GM18505 (cell line): ENCODE results near the gene GMPPA.

Experiments
- ATAC-seq: cut with Tn5 transposase; IDR thresholded peaks from one replicate; pipeline ENCODE4 v1.9.1; 2021; ENCODE audit not compliant: unreplicated experiment
- POLR2A ChIP-seq: IDR thresholded peaks from 4 replicates; pipeline ENCODE4 v1.6.1; 2011; ENCODE audit warnings: borderline replicate concordance; ENCODE audit not compliant: insufficient read depth, insufficient read length; ENCODE audit errors: extremely low read depth

GMPPA gene

DNA sequence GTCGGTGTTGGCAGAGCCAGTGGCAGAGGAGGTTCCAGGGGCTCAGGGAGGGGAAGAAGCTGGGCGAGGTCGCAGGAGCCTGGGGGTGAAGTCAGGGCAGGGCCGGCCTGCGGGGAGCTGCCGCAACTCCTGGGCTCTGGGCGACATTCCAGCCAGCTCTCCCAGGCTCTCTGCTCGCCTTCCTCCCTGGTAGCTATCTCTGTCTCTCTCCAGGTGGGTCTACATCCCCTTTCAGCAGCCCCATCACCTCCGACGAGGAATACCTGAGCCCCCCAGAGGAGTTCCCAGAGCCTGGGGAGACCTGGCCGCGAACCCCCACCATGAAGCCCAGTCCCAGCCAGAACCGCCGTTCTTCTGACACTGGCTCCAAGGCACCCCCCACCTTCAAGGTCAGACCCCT, 37.0 kb upstream of the GMPPA start:
- ATAC-seq = no peak
- no peak for TF ChIP-seq POLR2A

DNA sequence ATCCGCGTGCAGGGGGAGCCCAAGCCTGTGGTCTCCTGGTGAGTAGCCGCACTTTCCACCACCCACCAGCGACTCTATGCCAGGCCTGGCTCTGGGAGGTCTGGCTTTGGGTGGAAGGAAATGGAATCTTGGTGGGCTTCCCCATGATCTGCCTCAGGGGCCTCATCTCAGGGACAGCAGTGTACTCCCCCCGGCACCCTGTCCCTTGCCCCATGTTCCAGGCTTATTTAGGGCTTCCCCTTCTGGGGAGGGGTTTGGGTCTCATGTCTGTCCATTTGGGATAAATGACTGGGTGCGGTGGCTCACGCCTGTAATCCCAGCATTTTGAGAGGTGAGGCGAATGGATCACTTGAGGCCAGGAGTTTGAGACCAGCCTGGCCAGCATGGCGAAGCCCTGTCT, 36.3 kb upstream of the GMPPA start:
- ATAC-seq = no peak
- no peak for TF ChIP-seq POLR2A

DNA sequence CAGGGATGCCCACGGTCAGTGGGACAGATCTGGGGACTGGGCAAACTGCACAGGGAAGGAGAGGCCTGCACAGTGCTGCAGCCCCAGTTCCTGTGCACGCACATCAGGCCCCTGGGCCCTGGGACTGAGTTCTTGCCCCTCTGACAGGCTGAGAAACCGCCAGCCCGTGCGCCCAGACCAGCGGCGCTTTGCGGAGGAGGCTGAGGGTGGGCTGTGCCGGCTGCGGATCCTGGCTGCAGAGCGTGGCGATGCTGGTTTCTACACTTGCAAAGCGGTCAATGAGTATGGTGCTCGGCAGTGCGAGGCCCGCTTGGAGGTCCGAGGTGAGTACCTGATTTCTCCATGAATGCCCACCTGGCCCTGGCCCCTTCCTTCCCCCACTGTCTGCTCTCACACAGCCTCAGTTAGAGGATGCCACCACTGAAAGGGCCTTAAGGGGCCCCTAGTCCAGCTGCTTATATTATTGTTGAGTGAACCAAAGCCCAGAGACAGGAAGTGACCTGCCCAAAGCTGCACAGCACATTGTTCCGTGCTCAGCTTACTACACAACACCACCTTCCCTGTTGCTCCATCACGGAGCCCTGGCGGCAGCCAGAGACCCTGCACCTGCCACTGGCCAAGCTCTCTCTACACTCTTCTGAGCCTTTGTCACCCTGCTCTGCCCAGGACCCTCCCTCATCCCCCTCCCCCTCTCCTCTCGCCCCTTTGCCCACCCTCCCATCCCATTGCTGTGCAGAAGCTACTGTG, 34.2 kb upstream of the GMPPA start:
- no peak for ATAC-seq
- no peak for TF ChIP-seq POLR2A

DNA sequence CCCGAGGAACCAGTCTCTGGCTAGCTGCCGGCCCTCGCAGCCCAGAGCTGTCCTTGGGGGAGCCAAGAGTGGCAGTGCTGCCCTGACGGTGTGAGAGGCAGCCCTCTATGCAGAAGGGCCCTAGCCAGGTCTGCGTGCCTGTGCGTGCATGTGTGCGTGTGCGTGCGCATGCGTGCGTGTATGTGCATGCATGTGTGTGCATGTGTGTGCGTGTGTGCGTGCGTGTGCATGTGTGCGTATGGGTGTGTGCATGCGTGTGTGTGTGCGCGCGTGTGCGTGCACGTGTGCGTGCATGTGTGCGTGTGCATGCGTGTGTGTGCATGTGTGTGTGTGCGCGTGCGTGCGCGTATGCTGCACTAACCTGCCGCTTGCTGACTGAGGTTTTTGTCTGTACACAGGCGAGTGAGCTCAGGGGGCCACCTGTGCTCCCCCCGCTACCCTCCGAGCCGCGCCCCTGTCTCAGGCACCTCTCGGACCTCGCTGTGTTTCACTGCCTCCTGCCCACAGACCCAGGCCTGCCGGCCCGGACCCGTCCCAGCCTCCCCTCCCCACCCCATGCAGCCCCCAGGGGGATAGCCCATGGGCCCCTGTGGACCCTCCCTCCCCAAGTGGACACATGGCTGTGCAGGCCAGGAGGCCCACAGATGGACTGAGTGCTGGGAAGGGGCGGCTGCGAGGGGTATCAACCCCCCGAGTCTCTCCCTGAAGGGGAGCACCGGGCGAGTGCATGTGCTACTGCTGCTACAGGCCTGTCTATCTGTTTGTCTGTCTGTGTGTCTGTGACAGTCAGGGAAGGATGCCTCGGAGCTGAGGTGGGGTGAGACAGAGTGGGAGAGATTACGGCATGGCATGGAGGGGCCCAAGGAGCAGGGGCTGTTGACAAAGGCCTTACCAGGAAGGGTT, 32.8 kb upstream of the GMPPA start:
- no peak for TF ChIP-seq POLR2A
- no peak for ATAC-seq

DNA sequence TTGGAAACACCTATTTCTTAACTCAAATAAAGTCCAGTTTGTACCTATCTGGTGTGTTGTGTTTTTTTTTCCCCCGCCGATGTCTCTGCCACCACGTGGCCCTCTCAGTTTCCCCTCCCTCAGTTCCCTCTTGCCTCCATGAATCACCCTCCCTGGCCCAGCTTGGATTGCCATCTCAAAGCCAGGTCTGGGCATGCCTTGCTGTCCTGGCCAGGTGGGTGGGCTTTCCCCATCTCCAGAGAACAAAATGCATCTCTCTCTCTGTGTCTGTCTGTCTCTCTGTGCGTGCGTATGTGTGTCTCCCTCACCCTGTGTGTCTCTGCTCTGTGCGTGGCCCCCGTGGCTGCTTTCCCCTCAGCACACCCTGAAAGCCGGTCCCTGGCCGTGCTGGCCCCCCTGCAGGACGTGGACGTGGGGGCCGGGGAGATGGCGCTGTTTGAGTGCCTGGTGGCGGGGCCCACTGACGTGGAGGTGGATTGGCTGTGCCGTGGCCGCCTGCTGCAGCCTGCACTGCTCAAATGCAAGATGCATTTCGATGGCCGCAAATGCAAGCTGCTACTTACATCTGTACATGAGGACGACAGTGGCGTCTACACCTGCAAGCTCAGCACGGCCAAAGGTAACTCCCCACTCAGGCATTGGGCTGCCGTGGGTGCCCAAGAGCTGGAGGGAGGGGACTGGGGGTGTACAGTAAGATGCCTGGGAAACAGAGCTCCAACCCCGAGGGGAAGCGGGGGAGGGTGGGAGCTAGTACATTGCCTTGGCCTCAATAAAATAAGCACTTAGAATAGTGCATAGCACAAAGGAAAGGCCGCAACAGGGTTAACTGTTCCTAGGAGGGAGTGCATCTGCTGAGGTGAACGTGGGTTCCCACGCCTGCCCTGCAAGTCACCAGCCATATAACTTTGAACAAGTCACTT, 31.6 kb upstream of the GMPPA start:
- no peak for TF ChIP-seq POLR2A
- no peak for ATAC-seq

DNA sequence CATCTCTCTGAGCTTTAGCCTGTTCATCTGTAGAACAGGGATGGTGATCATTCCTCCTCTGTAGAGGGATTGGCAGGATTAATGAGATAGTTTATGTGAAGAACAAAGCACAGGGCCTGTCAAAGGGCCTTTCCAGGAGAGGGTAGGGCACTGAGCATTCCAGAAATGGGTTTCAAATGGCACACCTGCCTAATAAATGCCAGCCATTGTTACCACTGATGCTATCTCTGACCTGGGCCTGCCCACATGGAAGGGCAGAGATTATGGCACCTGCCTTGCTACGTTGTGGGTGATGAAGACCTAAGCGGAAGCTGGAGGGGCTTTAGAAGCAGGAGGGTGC, 31.0 kb upstream of the GMPPA start:
- ATAC-seq = no peak

DNA sequence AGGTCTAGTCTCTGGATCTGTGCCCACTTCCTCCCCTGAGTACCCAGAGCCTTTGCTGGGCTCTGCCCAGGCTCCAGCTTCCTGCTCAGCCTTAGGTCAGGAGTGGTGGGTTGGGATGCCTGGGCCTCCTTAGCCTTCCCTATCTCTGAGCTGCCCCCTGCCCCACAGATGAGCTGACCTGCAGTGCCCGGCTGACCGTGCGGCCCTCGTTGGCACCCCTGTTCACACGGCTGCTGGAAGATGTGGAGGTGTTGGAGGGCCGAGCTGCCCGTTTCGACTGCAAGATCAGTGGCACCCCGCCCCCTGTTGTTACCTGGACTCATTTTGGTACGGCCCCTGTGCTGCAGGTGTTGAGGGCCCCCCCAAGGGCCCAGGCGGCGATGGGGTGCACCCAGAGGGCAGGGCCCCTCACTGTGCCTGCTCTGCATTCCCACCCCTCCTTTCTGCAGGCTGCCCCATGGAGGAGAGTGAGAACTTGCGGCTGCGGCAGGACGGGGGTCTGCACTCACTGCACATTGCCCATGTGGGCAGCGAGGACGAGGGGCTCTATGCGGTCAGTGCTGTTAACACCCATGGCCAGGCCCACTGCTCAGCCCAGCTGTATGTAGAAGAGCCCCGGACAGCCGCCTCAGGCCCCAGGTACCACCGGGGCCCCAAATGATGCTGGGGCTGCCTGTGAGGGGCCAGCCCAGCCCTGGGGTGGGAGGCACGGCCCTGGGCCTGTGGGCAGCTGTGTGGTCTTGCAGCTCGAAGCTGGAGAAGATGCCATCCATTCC, 30.1 kb upstream of the GMPPA start:
- TF ChIP-seq POLR2A = no peak
- no peak for ATAC-seq

More for the DNA sequence above, 31.0 kb upstream of the GMPPA start:
- TF ChIP-seq POLR2A = no peak

DNA sequence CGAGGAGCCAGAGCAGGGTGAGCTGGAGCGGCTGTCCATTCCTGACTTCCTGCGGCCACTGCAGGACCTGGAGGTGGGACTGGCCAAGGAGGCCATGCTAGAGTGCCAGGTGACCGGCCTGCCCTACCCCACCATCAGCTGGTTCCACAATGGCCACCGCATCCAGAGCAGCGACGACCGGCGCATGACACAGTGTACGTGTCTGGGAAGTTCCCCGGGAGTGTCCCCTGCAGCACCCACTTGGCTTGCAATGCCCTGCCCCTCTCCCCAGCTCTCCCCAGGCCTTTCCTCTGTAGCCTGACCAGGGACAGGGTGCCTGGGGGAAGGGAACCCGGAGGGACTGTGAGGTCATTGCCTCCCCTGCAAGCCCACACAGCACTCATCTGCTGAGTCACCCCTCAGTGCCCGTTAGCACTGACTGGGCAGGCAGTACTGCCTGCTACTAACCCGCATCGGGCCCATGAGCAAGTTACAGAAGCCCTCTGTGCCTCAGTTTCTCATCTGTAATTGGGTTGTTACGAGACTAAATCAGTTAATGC, 29.4 kb upstream of the GMPPA start:
- TF ChIP-seq POLR2A = no peak

DNA sequence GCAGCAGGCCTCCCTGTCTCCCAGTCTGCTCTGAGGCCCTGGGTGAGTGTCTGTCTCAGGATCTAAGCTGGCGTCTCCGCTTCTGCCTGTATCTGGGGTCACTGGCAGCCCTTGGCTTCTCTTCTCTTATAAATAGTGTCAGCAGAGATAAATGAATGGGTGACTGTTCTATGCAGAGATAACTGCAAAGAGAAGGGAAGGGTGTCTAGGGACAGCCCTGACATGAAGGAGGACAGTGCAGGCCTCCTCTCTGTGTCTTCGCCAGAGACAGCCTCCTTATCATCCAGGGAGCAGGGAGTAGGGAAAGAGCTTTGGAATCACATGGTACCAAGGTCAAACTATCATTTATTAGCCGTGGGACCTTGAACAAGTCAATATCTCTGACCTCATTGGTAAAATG, 28.3 kb upstream of the GMPPA start:
- TF ChIP-seq POLR2A = no peak
- ATAC-seq = no peak

More for the DNA sequence above, 29.4 kb upstream of the GMPPA start:
- no peak for ATAC-seq

DNA sequence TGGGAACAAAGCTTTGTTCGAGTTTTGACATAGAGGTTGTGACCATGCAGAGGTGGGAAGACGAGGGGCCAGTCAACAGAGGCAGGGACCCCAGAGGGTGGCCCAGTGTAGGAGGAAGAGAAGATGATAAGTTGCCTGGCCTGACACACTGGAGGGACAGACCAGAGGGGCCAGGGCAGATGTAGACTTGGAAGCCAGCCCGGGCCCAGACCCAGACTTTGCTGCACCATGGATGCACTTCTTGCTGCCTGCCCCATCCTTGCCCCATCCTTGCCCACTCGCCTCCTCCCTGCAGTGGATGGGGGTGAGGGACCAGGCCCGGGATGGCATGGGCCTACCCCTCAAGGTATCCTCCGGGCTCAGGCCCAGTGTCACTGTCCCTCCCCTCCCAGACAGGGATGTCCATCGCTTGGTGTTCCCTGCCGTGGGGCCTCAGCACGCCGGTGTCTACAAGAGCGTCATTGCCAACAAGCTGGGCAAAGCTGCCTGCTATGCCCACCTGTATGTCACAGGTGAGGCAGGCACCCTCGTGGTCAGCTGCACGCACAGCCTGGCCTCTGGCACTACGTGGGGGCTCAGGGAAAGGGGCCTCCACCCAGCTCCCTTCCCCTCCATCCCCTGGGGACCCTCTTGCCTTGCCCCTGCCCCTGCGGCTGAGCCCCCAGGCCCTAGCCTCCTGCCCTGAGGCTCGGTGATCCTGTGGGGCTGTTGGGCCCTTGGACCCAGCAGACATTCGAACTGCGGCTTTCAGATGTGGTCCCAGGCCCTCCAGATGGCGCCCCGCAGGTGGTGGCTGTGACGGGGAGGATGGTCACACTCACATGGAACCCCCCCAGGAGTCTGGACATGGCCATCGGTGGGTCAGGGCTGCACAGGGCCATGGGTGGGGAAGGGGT, 27.0 kb upstream of the GMPPA start:
- no peak for TF ChIP-seq POLR2A

DNA sequence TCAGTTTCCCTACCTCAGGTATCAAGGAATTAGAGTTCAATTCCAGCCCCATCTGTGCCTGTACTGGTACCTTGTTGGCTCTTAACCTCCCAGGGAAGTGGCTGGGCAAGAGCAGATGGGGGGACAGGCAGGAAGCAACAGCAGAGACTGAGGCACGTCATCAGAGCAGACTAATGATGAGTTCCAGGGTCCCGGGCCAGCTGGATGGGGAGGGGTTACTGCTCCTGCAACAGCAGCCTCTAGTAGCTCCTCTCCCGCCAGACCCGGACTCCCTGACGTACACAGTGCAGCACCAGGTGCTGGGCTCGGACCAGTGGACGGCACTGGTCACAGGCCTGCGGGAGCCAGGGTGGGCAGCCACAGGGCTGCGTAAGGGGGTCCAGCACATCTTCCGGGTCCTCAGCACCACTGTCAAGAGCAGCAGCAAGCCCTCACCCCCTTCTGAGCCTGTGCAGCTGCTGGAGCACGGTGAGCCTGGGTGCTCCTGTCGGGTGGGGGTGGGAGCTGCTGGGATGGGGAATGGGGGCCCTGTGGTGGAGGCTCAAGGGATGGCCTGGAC, 26.0 kb upstream of the GMPPA start:
- no peak for ATAC-seq
- TF ChIP-seq POLR2A = no peak

More for the DNA sequence above, 27.0 kb upstream of the GMPPA start:
- ATAC-seq = no peak
